Body of pancreas (tissue), 4 donors: ENCODE measurements around the gene EFNA5.

ENCODE experiments used
- POLR2A ChIP-seq, 3 donors: fragments of 450-650 bp; IDR thresholded peaks; one replicate each; pipeline ENCODE4 v1.6.1; 2016; ENCODE audit warnings: antibody characterized with exemption in 3 of 3, mild to moderate bottlenecking in 2 of 3
- TF ChIP-seq, protein P1 (sequence below), 7 experiments: fragments of 450-650 bp in 4 of 7; fragments of 200-600 bp in 3 of 7; sonication (generic) in 3 of 7; IDR thresholded peaks; one replicate each; pipeline ENCODE4 v1.5.1; 2016 to 2019; ENCODE audit warnings: antibody characterized with exemption in 7 of 7

DNA sequence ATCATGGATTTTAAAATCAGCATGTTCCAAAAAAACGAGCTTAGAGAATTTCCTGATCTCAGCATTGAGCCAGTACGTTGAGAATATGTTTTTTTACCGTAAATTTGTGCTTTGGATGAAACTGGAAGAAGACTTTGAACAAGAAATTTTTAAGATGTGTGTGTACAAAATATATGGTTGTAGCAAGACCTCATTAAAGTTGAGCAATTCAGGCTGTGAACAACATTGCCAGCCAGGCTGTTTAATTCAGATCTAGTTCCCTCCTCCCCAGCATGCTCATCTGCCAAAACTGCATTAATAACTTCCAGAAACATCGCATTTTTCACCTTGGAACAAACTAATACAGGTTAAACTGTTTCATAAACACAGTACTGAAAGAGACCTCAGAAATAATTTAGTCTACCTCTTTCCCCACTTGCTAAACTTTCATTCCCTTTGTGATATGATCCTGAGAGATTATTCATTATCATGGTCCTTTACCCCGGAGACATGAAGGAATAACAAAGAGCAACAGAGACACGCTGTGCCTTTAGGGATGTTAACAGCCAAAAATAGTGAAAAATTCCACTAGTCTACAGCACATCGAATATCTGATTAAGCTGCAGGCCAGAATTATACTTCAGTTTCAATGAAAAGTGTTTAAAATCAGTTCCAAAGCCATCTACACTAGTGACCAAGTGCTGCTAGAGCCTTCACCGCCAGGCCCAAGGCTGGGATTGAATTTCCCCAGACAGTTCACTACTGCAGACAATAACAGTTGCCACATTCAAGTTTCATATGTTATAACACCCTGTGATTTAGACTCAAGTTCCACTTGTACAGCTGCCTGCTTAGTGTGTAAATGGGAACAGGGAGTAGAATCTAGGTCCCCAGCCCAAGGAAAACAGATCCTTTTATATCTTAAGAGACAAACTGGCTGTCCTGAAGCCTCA is 89.6 kb downstream of the EFNA5 start:
- TF ChIP-seq, protein P1, sequence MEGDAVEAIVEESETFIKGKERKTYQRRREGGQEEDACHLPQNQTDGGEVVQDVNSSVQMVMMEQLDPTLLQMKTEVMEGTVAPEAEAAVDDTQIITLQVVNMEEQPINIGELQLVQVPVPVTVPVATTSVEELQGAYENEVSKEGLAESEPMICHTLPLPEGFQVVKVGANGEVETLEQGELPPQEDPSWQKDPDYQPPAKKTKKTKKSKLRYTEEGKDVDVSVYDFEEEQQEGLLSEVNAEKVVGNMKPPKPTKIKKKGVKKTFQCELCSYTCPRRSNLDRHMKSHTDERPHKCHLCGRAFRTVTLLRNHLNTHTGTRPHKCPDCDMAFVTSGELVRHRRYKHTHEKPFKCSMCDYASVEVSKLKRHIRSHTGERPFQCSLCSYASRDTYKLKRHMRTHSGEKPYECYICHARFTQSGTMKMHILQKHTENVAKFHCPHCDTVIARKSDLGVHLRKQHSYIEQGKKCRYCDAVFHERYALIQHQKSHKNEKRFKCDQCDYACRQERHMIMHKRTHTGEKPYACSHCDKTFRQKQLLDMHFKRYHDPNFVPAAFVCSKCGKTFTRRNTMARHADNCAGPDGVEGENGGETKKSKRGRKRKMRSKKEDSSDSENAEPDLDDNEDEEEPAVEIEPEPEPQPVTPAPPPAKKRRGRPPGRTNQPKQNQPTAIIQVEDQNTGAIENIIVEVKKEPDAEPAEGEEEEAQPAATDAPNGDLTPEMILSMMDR (IDR thresholded peaks at IDR 0.05) = no peak
- TF ChIP-seq POLR2A (IDR thresholded peaks at IDR 0.05) = no peak
